Iris pigment epithelial cell (primary cell): ENCODE measurements around the gene SLC25A26.

Experiments
- DNase-seq: peaks from one replicate; pipeline ENCODE4 v3.0.0-alpha.2; 2011; ENCODE audit warnings: low read depth

SLC25A26 gene

DNA sequence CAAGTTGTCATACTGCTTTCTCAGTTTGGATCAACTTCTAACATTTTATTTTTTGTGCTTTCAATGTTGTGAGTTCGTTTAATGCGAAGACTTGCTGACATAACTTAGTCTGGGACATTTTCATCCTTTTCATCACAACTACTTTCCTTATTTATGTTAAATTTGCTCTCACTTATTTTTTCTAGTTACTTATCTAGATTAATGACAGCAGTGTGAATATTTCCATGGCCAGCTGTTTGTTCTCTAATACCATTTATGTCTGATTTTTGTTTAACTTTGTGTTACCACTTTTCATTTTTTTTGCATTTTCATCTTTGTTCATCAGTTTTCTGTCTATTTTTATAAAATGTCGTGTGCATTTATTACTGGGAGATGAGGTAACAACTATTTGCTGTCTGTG is 6.2 kb downstream of the SLC25A26 start:
- DNase-seq = no peak

DNA sequence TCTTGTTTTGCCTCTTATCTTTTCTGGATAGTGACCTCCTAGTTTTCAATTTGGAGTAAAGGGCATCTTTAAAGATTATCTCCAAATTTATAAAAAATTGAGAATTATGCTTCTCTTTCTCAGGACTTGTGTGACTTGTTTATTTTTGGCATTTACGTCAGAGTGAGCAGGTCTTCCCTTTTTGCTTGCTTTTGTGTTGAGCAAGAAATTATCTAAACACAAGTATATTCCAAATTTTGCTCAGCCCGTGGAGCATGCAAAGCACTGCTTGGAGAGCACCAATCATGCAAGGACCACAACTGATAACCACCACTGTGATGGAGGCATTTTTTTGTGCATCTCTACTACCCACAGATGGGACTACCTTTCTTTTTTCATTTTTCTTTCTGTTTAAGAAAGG is 7.1 kb downstream of the SLC25A26 start:
- no peak for DNase-seq

DNA sequence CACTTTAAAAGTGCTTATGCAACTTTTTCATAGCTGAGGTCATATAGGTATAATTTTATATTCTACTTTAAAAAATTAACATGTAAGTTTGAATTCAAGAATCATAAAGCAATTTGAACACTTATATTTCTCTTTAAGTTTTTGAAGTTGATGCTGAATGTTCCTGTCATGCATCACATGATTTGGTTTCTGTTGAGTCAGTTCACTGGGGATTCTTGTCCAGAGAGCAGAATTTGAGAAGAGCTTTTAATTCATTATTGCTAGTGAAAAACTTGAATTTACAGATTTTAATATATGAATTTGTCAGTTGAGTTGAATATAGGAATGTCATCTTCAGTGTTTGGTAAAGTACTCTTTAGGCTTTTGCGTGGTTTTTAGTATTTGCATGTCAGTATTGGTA is 7.9 kb downstream of the SLC25A26 start:
- no peak for DNase-seq

DNA sequence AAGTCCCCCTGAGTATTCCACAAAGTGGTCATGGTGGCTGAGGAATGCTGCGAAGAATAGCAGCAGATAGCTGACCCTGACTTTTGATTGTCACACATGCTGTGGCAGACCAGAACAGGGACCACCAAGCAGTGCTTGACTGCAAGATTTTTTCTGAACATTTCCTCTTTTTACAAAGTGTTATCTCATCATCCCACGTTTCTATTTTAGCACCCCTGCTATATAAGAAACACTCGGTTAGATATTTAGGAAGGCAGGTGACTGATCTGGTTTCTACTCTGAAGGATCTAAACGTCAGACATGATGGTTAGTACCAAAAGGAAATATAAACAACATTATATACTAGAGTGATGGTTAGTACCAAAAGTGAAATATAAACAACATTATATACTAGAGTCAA is 9.1 kb downstream of the SLC25A26 start:
- DNase-seq = no peak

DNA sequence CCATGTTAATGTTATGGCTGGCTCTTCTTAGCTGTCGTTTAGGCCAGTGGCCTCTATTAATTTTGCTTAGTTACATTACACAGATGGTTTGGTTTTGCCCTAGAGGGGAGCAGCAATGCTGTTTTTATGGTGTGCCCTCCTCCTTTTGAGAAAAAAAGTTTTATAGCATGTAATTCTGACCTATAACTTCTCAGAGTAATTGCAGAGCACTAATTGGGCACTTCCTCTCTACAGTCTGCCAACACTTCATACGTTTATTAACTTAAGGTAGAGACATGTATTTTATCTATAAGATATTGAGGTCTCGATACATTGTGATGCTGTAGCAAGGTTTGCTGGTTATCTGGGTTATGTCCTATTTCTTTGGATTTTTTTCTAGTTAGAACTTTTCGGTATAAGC is 12.2 kb downstream of the SLC25A26 start:
- DNase-seq = no peak

DNA sequence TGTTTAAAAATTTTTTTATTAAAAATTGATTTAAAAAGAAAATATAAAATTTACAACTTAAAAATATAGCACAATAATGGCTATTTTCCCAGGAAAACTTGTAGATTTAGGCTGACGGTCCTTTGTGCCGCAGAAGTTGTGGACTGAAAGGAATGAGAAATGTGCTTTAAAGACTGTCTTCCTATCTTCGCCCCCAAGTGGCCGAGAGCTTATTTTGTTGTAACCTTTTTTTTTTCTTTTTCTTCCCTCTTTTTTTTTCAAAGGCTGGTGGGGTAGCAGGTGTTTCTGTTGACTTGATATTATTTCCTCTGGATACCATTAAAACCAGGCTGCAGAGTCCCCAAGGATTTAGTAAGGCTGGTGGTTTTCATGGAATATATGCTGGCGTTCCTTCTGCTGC is 15.5 kb downstream of the SLC25A26 start:
- peak; percentile 17 for DNase-seq

DNA sequence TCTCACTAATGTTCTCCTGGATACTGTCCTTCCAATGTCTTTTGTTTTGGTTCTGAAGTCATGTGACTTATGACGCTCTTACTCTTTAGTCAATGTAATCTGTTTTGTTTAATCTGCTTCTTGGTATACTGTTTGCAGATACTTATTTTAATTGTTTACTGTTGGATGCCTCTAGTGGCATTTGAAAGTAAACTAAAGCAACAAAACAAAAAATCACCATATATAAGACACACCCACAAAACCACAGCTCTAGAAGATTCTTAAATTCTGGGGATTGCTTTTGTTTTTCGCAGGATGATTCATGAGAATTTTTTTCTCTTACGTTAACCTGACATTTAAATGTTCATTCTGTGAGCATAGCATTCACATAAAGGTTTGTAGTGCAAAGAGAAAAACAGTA is 16.8 kb downstream of the SLC25A26 start:
- no peak for DNase-seq

DNA sequence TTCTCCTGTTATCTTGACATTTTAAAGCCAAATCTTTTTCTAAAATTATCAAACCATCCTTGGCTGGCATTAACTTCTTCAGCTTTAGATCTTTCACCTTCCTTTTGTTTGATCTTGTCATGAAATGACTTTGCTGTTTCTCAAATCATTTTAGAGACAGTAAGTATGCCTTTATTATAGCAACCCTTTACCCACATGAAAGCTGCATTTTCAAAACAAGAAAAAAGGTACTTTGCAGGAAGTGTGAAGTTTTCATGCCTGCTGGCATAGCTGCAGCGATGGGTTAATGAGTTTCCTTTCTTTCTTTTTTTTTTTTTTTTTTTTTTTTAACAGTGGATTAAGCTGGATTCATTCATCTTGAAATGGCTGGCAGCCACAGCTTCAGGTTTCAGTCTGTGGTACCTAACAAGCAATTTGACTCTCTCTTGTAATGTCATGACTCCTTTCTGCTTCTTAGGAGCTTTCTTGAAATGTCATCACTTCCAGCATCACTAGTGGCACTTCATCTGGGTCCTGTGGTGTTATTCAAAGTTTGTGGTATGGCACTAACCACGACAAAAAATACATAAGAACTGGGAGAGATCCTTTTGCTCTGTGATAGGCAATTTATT is 18.8 kb downstream of the SLC25A26 start:
- DNase-seq = no peak

DNA sequence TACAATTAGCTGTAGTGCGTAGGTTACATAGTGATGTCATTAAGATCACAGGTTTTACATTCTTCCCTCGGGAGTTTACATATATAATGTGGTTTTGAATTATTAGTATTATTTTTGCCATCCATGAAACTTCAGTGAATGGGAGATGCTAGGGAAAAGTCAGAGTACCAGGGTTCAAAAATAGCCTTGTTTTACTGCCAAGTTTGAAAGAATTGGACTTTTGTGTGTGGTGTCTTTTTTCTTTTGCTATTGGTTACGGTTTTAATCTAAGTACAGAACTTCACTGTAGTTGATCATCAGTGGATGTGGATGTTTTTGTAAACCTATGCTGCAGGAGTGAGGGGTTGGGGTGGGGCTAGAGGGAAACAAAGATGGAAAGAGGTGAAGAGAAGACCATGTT is 20.7 kb downstream of the SLC25A26 start:
- no peak for DNase-seq

DNA sequence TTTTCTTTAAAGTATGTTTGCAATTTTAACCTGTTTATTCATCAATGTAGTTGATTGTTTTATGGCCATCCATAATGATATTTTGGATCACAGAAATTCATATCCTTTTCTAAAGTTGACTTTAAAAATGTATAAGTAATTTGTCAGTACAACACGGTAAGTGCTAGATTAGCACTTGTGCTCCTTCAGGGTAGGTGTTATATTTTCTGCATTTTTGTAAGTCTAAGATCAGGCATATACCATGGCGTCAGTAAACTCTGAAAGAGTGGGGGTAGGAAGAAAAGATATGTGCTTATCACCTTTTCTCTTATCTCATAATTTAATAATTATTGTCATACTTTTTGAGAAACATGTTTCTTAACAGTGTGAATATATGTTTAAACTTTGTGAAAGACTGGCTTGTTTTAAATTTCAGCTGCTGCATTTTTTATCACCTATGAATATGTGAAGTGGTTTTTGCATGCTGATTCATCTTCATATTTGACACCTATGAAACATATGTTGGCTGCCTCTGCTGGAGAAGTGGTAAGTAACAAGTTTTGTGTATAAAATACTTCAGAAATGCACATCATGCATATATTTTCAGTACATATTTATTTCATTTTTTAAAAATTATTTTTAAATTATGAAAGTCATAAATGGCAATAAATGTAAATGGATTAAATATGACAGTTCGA is 22.1 kb downstream of the SLC25A26 start:
- no peak for DNase-seq

DNA sequence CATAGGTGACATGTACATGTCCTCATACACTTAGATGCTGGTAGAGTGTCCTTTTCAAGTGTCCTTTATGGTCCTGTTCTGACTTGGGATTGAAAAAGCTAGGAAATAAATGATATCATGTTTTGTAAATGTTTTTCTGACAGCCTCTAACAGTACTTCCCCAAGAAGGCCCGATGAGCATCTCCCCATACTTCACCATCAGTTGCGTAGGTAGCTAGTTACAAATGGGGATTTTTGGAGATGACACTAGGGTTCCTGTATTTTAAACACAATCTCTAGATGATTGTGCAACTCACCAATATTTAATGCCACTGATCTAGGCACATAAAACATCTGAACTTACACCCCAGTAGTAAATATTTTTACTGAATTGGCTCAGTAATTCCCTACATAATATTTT is 27.8 kb downstream of the SLC25A26 start:
- no peak for DNase-seq

DNA sequence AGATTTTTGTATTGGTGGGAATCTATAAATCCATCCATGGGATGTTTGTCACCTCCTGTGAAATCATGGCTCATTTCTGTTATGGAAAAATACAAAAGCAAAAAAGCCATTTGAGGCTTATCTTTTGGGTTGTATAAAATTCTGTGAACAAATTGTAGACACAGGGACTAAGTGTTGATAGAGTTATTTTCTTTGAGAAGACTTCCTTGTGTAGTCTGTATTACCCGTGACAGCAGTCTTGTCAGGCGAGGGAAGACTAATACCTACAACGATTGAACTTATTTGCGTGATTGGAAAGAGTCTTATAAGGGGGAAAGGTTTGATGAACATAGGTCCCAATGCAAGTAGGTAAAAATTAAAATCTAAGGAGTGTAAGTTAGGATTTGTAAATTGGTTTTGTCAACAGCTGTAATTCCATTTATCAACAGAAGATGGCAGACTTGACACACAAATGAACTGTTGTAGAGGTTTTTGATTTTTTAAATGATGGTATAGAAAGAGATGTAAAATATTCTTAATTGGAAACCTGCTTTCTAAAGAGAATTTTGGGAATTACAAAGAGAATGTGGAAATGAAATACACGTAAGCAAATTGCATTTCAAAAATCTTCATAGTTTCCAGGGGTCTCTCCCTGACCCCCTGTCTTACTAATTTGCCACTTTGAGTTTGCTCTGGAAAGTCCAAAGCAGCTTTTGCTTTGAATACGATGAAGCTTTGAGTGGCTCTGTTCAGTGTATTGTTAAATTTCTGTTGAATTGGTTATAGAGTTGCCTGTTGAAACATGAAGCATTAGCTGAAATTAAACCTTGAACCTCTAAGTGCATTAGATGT is 33.2 kb downstream of the SLC25A26 start:
- peak; percentile 61 for DNase-seq

DNA sequence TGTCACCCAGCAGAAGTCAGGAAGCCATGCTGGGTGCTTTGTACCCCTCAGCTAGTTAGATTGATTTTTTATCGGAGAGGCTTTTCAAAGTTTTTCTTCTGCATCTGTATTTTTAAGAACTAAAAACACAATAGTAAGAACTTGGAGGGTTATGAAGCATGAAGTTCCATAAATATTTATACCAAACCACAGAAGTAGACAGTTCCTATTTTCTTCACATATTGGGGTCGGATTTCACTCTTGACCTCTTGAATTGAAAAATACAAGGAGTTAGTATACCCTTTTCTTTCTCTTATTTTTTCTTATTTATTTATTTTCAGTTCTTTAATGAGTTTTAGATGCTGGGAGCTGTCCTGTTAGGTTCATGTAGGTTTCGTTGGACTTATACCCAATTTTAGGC is 35.1 kb downstream of the SLC25A26 start:
- peak; percentile 31 for DNase-seq

DNA sequence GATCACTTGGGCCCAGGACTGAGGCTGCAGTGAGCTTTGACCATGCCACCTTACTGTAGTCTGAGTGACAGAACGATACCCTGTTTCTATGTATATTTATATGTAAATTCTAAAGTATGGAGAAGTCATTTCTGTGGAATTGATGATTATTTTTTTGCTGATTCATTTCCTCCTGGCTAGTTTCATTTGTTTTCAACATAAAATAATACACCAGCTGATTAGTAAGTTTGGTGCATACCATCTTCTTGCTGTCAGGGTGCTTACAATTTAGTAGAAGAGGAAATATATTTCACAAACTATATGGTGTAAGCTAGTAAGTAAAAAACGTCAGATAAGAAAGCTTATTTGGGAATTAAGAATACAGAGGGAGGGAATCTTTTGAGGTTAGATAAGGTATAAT is 36.0 kb downstream of the SLC25A26 start:
- DNase-seq = peak; percentile 57

DNA sequence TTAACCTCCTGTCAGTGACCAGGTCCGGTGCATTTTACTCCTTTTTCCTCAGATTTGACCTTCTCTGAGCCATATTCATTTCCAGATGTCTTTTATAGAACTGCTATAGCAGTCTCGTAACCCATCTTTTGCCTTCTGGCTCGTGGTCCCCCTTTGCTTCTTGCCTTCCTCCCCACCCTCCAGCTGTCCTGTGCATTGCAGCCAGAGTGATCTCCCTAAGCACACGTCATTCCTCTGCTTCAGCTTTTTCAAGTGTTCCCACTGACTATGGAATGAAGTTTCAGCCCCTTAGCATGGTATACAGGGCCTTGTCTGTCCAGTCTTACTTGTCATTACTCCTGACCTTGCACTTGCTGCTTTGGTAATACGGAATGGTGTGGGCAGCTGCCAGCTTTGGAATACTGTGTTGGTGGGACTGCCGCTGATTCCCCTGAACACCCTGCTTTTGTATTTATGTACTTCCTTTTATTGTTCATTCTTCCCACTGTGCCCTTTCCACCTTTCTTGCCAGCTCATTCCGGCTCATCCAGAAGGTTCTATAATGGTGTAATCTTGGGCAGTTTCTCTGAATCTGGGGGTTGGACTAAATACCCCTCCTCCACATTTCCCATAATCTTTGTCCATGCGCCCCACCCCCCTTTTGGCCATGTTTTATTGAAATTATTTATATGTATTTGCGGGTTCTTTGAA is 38.9 kb downstream of the SLC25A26 start:
- DNase-seq = no peak

DNA sequence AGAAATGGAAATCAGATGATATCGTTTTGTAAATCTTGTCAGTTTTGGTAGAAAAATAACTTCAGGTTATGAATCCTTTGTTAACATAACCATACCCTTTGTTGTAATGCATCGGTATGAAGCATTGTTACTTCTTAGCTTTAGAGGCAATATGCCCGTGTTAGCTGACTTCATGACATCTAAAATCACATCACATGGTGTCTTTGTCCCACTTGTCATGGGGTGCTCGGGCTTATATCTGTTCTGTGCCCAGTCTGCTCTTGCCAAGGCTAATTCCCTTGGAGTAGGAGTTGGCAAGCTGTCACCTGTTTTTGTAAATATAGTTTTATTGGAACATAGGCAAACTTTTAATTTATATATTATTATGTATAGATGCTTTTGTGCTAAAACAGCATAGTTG is 39.6 kb downstream of the SLC25A26 start:
- DNase-seq = no peak

DNA sequence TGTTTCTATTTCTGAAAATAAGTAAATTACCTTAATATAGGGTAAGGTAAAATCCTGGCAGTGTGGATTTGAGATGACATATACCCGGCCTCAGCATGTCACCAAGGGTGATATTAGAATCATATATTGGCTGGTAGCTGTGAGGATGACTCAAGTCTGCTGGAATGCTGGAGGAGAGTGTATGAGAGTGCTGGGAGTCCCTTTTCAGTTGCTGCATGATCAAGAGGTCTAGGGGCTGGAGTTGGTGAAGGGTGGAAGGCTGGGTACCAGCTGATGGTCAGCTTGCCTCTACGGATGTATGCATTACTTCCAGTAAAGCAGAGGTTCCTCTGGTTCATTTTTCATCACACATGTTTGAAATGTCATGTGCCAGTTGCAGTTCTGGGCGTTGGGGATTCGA is 40.6 kb downstream of the SLC25A26 start:
- DNase-seq = peak; percentile 57

DNA sequence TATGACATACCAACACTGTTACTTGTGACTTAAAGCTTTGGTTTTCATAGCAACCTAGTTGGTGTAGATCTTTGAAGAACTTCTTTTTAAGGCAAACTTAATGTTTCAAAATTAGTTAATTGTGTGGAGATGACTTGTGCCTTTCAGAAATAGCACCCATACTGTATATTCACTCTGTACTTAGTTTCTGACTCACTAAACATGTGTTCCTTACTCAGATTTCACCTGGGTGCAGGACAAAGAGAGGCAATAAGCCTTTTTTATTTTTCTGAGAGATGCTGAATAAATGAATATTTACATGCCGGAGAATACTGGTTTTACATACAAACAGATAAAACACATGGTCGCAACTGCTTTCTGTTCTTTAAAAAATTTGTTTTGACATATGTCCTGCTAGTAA is 44.8 kb downstream of the SLC25A26 start:
- DNase-seq = no peak

DNA sequence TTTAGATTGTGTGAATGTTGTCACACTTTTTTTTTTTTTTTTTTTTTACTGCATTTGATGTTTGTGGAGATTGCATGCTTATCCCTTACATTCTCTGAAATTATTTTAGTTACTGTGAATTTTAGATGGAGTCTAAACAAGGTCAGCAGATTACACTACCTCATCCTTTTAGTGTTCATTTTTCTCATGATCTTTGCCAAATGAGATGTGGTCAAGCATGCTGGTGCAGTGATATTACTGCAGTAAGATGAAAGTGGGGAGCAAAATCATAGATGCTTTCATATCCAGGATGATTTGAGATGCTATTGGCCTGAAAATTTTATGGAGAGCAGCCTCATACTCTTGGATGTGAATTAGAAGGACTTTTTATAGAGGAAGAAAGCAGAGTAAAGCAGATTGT is 45.8 kb downstream of the SLC25A26 start:
- DNase-seq = no peak

DNA sequence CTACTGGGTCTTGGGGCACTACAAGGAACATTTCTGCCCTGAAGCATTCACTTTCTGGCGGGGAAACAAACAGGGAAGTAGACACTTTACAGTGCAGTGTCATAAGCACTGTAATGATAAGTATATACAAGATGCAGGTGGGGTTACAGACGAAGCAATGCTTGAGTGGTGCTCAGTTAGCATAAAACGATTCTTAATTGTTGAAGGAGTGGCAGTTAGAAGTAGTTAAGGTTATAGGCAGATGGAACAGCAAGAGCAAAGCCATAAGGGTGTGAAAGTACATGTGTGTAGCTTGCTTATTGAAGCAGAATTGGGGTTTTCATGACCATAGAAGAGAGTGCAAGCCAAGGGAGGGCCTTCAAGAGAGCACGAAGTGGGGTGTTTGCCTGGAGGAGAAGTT is 46.2 kb downstream of the SLC25A26 start:
- DNase-seq = no peak

DNA sequence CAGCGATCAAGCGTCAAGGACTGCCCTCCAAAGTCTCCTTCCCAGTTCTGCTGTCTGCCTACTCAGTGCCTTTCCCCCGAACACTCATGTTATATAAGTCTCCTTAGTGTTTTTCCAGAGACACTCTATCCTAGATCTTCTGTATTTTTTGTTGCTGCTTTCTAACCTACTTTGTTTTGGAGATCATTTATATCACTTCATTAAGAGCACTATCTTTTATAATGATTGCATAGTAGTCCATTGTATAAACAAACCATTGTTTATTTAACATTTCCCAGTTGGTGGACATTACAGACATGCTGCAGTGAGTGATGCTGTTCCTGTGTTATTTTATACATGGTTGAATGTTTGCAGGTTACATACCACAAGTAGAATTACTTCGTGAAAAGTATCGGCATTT is 47.1 kb downstream of the SLC25A26 start:
- DNase-seq = no peak

DNA sequence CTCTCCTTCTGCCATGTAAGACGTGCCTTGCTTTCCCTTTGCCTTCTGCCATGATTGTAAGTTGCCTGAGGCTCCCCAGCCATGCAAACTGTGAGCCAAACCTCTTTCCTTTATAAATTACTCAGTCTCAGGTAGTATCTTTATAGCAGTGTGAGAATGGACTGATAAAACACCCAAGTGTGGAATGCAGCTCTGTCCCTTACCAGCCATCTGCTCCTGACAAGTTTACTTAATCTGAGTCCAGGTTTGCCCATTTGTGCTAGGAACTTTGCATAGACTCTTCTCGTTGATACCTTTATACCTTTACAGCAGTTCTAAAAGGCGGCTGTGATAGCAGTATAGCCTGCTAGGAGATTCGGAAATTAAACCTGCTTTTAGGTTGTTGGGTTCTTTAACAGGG is 48.1 kb downstream of the SLC25A26 start:
- no peak for DNase-seq

DNA sequence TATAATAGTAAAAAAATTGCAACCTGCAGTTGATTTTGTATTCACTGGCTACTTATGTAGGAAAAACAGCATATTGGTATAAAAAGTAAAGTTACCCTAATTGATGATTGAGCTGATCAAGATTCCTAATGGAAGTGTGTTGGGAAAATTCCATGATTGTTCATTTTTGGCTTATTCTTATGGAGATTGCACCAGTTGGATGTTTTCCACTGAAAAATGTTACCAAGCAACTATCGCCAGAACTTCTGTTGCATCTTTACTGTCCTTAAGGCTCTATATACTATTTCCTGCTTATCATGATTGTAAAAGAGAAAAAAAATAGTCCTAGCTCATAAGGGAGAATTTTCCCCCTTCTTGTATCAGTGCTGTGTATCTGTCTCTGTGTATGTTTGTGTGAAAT is 48.6 kb downstream of the SLC25A26 start:
- DNase-seq = no peak
